ENCODE measurements around the gene NFIX. TPM values are rescaled to one million over a fixed set of nuclear protein-coding genes. Genes with fewer than 3 reads are reported as not detected.
A peak's percentile ranks its signal among the peaks of the same experiment; 100 is the strongest.

The NFIX gene
- total and polyA plus RNA-seq, 2 of the 13 experiments (the other 11 are each of a cell fraction or from before 2014, with no cell fraction given): 3.4 to 5.4 TPM

DNA sequence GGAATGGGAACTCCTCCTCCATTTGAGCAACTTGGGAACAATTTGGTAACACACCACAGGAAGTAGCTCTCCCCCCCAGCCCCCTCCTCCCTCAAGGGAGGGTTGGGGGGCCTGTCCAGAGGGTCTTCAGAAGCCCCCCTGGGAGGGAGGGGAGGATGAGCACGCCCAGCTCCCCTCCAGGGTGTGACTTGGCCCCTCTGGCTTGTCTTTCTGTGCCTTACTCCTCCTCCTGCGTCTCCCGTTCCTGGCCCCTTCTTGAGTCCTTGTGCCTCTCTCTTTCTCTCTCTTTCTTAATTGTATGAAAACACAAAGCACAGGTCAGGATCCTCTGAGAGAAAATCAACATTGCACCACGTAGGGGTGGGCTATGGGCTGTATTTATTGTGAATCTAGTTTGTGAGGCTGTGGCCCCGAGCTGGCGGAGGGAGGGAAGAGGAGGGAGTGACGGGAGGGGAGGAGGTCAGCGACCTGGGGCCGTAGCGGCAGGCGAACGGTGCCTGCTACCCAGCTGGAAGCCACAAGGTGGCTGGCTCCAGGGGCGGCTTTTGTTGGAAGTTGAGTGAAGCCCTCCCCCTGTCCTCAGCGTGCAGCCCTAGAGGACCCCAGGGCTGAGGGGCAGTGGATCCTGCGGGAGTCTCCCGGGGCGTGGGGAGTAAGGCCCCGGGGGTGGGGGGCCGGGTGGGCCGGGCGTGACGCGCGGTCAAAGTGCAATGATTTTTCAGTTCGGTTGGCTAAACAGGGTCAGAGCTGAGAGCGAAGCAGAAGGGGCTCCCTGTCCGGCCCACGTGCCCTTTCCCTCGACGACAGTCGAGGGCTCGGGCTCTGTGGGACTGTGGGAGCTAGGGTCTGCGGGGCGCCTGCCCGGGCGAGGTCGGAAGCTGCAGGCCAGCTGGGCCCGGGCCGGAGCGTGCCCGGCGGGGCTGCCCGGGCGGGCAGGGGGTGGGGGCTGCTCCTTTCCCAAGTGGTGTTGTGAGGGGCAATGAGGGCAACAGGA, 101.0 kb downstream of the NFIX start (continued):
- TF ChIP-seq, protein P1, sequence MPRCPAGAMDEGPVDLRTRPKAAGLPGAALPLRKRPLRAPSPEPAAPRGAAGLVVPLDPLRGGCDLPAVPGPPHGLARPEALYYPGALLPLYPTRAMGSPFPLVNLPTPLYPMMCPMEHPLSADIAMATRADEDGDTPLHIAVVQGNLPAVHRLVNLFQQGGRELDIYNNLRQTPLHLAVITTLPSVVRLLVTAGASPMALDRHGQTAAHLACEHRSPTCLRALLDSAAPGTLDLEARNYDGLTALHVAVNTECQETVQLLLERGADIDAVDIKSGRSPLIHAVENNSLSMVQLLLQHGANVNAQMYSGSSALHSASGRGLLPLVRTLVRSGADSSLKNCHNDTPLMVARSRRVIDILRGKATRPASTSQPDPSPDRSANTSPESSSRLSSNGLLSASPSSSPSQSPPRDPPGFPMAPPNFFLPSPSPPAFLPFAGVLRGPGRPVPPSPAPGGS (CRISPR knock-in tag; IDR thresholded peaks at IDR 0.05): no peak
- TF ChIP-seq, protein P2, sequence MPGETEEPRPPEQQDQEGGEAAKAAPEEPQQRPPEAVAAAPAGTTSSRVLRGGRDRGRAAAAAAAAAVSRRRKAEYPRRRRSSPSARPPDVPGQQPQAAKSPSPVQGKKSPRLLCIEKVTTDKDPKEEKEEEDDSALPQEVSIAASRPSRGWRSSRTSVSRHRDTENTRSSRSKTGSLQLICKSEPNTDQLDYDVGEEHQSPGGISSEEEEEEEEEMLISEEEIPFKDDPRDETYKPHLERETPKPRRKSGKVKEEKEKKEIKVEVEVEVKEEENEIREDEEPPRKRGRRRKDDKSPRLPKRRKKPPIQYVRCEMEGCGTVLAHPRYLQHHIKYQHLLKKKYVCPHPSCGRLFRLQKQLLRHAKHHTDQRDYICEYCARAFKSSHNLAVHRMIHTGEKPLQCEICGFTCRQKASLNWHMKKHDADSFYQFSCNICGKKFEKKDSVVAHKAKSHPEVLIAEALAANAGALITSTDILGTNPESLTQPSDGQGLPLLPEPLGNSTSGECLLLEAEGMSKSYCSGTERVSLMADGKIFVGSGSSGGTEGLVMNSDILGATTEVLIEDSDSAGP (CRISPR knock-in tag; IDR thresholded peaks at IDR 0.05; ENCODE audit: borderline replicate concordance): 0 out of 2 replicates have a peak, but pooled peaks have one; percentile 24
- TF ChIP-seq, protein P3, sequence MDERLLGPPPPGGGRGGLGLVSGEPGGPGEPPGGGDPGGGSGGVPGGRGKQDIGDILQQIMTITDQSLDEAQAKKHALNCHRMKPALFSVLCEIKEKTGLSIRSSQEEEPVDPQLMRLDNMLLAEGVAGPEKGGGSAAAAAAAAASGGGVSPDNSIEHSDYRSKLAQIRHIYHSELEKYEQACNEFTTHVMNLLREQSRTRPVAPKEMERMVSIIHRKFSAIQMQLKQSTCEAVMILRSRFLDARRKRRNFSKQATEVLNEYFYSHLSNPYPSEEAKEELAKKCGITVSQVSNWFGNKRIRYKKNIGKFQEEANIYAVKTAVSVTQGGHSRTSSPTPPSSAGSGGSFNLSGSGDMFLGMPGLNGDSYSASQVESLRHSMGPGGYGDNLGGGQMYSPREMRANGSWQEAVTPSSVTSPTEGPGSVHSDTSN (CRISPR knock-in tag; IDR thresholded peaks at IDR 0.05): no peak
- TF ChIP-seq, protein P4, sequence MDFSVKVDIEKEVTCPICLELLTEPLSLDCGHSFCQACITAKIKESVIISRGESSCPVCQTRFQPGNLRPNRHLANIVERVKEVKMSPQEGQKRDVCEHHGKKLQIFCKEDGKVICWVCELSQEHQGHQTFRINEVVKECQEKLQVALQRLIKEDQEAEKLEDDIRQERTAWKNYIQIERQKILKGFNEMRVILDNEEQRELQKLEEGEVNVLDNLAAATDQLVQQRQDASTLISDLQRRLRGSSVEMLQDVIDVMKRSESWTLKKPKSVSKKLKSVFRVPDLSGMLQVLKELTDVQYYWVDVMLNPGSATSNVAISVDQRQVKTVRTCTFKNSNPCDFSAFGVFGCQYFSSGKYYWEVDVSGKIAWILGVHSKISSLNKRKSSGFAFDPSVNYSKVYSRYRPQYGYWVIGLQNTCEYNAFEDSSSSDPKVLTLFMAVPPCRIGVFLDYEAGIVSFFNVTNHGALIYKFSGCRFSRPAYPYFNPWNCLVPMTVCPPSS (IDR thresholded peaks at IDR 0.05): no peak
- TF ChIP-seq PLRG1 (conservative IDR thresholded peaks at IDR 0.05) (no peak), ZNF331 (CRISPR knock-in tag; IDR thresholded peaks at IDR 0.05) (no peak; the same call in 1 of the 2 replicates), GZF1 (CRISPR knock-in tag; IDR thresholded peaks at IDR 0.05) (no peak), SNAI1 (CRISPR knock-in tag; IDR thresholded peaks at IDR 0.05; ENCODE audit: borderline replicate concordance) (no peak), ZNF713 (CRISPR knock-in tag; IDR thresholded peaks at IDR 0.05) (no peak), ZEB1 (IDR thresholded peaks at IDR 0.05; ENCODE audit: insufficient replicate concordance, low read depth) (no peak), ZNF207 (IDR thresholded peaks at IDR 0.05; ENCODE audit: borderline replicate concordance) (no peak), ZNF614 (CRISPR knock-in tag; IDR thresholded peaks at IDR 0.05; ENCODE audit: borderline replicate concordance) (no peak), SMARCE1 (IDR thresholded peaks at IDR 0.05; ENCODE audit: borderline replicate concordance) (no peak)
- TF ChIP-seq, protein P5, sequence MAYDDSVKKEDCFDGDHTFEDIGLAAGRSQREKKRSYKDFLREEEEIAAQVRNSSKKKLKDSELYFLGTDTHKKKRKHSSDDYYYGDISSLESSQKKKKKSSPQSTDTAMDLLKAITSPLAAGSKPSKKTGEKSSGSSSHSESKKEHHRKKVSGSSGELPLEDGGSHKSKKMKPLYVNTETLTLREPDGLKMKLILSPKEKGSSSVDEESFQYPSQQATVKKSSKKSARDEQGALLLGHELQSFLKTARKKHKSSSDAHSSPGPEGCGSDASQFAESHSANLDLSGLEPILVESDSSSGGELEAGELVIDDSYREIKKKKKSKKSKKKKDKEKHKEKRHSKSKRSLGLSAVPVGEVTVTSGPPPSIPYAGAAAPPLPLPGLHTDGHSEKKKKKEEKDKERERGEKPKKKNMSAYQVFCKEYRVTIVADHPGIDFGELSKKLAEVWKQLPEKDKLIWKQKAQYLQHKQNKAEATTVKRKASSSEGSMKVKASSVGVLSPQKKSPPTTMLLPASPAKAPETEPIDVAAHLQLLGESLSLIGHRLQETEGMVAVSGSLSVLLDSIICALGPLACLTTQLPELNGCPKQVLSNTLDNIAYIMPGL (CRISPR knock-in tag; IDR thresholded peaks at IDR 0.05; ENCODE audit: borderline replicate concordance in 1 of 2, low read depth in 1 of 2): no peak; a peak in 1 of 4 replicates
- TF ChIP-seq, protein P6, sequence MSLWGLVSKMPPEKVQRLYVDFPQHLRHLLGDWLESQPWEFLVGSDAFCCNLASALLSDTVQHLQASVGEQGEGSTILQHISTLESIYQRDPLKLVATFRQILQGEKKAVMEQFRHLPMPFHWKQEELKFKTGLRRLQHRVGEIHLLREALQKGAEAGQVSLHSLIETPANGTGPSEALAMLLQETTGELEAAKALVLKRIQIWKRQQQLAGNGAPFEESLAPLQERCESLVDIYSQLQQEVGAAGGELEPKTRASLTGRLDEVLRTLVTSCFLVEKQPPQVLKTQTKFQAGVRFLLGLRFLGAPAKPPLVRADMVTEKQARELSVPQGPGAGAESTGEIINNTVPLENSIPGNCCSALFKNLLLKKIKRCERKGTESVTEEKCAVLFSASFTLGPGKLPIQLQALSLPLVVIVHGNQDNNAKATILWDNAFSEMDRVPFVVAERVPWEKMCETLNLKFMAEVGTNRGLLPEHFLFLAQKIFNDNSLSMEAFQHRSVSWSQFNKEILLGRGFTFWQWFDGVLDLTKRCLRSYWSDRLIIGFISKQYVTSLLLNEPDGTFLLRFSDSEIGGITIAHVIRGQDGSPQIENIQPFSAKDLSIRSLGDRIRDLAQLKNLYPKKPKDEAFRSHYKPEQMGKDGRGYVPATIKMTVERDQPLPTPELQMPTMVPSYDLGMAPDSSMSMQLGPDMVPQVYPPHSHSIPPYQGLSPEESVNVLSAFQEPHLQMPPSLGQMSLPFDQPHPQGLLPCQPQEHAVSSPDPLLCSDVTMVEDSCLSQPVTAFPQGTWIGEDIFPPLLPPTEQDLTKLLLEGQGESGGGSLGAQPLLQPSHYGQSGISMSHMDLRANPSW (CRISPR knock-in tag; IDR thresholded peaks at IDR 0.05; ENCODE audit: borderline replicate concordance): no peak
